ENCODE measurements around the gene SULT1A2.
A peak's percentile ranks its signal among the peaks of the same experiment; 100 is the strongest.
"Not testable (repeated sequence)": the region's sequence is repeated elsewhere in the genome, so short reads cannot be mapped to it uniquely, and the experiment has no call there.

Gene SULT1A2

GRCh38 chr16:28596840-28597691, at the start of gene SULT1A2:
TSS of gene SULT1A2 (minus strand) at chr16:28597050. CDS start at chr16:28595930, 1,120 bp downstream.
- DNase-seq (ENCODE audit: low read depth in 2 of 2) = no peak

GRCh38 chr16:28639959-28640358, 43.1 kb upstream of the SULT1A2 start:
- DNase-seq (ENCODE audit: low read depth in 2 of 2) = not testable (repeated sequence)

GRCh38 chr16:28638359-28638758, 41.5 kb upstream of the SULT1A2 start:
- not testable (repeated sequence) for DNase-seq (ENCODE audit: low read depth in 2 of 2)

GRCh38 chr16:28637765-28638164, 40.9 kb upstream of the SULT1A2 start, which contains the start of gene NPIPB8:
TSS of gene NPIPB8 (plus strand) at chr16:28638065. CDS start at chr16:28638361, 296 bp downstream.
- not testable (repeated sequence) for DNase-seq (ENCODE audit: low read depth in 2 of 2)

- not testable (repeated sequence) for DNase-seq (ENCODE audit: low read depth in 2 of 2)
Measured at GRCh38 chr16:28636093-28636823, 39.4 kb upstream of the SULT1A2 start.

- DNase-seq (ENCODE audit: low read depth in 2 of 2) = not testable (repeated sequence)
Measured at GRCh38 chr16:28630905-28631304, 34.1 kb upstream of the SULT1A2 start.

- peak; percentile 47 to 68 for DNase-seq (ENCODE audit: low read depth in 2 of 2)
Measured at GRCh38 chr16:28623172-28623711, 26.4 kb upstream of the SULT1A2 start.

GRCh38 chr16:28622532-28623171, 25.8 kb upstream of the SULT1A2 start:
- peak in 1 of 2 donors; percentile 9 for DNase-seq (ENCODE audit: low read depth in 2 of 2)

- DNase-seq (ENCODE audit: low read depth in 2 of 2) = no peak
Measured at GRCh38 chr16:28621481-28622155, 24.8 kb upstream of the SULT1A2 start.

GRCh38 chr16:28620316-28620715, 23.5 kb upstream of the SULT1A2 start:
- DNase-seq (ENCODE audit: low read depth in 2 of 2) = not testable (repeated sequence)

GRCh38 chr16:28617874-28618273, 21.0 kb upstream of the SULT1A2 start:
- no peak for DNase-seq (ENCODE audit: low read depth in 2 of 2)

- no peak for DNase-seq (ENCODE audit: low read depth in 2 of 2)
Measured at GRCh38 chr16:28616636-28617035, 19.8 kb upstream of the SULT1A2 start.

GRCh38 chr16:28616224-28616577, 19.4 kb upstream of the SULT1A2 start:
- DNase-seq (ENCODE audit: low read depth in 2 of 2) = not testable (repeated sequence)

GRCh38 chr16:28615486-28616223, 18.8 kb upstream of the SULT1A2 start:
- not testable (repeated sequence) for DNase-seq (ENCODE audit: low read depth in 2 of 2)

GRCh38 chr16:28614561-28614960, 17.7 kb upstream of the SULT1A2 start:
- not testable (repeated sequence) for DNase-seq (ENCODE audit: low read depth in 2 of 2)

- DNase-seq (ENCODE audit: low read depth in 2 of 2) = not testable (repeated sequence)
Measured at GRCh38 chr16:28613912-28614311, 17.1 kb upstream of the SULT1A2 start.

- not testable (repeated sequence) for DNase-seq (ENCODE audit: low read depth in 2 of 2)
Measured at GRCh38 chr16:28612359-28613280, 15.8 kb upstream of the SULT1A2 start.

GRCh38 chr16:28610595-28611191, 13.8 kb upstream of the SULT1A2 start:
- DNase-seq (ENCODE audit: low read depth in 2 of 2) = no peak
